CD14-positive monocyte (primary cell): Measurements from ENCODE around the gene SNAP25. TPM values are rescaled to one million over a fixed set of nuclear protein-coding genes. Genes with fewer than 3 reads are reported as not detected.

Experiments used
- DNase-seq, 3 donors: peaks; one replicate each; pipeline ENCODE4 v3.0.0-alpha.2; 2011 to 2022
- H2AFZ ChIP-seq: 2 replicates; pipeline ENCODE4 v1.6.0; 2012; ENCODE audit warnings: mild to moderate bottlenecking, low read depth, low read length, inconsistent platforms; ENCODE audit not compliant: insufficient read depth, poor library complexity, severe bottlenecking
- H3K27ac ChIP-seq, 2 donors: 1 replicate in 1 of 2; 2 replicates in 1 of 2; pipeline ENCODE4 v1.5.1; 2012 to 2013; ENCODE audit warnings: low read length in 2 of 2, control low read depth in 1 of 2, inconsistent platforms in 1 of 2, low read depth in 1 of 2, mild to moderate bottlenecking in 1 of 2
- H3K27me3 ChIP-seq, 2 donors: one replicate each; pipeline versions ENCODE4 v1.6.0 to v1.6.1; 2011 to 2013; ENCODE audit warnings: low read length in 2 of 2; ENCODE audit not compliant: control insufficient read depth in 2 of 2, insufficient read depth in 2 of 2
- H3K36me3 ChIP-seq, 2 donors: replicated peaks in 1 of 2; 1 replicate in 1 of 2; 2 replicates in 1 of 2; pipeline versions ENCODE4 v1.5.1 to v1.6.1; 2012 to 2013; ENCODE audit warnings: low read length in 2 of 2, control low read depth in 1 of 2, inconsistent platforms in 1 of 2, mild to moderate bottlenecking in 1 of 2; ENCODE audit not compliant: insufficient read depth in 2 of 2, control insufficient read depth in 1 of 2
- H3K4me1 ChIP-seq, 2 donors: 1 replicate in 1 of 2; 2 replicates in 1 of 2; pipeline versions ENCODE4 v1.5.1 to v1.6.1; 2012 to 2013; ENCODE audit warnings: low read length in 2 of 2, control low read depth in 1 of 2, inconsistent platforms in 1 of 2, mild to moderate bottlenecking in 1 of 2, moderate library complexity in 1 of 2; ENCODE audit not compliant: insufficient read depth in 2 of 2, control insufficient read depth in 1 of 2
- H3K4me2 ChIP-seq: replicated peaks from 2 replicates; pipeline ENCODE3; 2012; ENCODE audit warnings: low read length, moderate library complexity, mild to moderate bottlenecking; ENCODE audit not compliant: poor library complexity, severe bottlenecking; ENCODE audit errors: extremely low read depth
- H3K4me3 ChIP-seq, 3 experiments: fragments of 200-600 bp in 1 of 3; sonication (generic) in 1 of 3; replicated peaks in 1 of 3; 1 replicate in 2 of 3; 2 replicates in 1 of 3; pipeline ENCODE4 v1.5.1; 2011 to 2013; ENCODE audit warnings: low read length in 3 of 3, mild to moderate bottlenecking in 3 of 3, control low read depth in 2 of 3, low read depth in 2 of 3, inconsistent platforms in 1 of 3, moderate library complexity in 1 of 3
- H3K79me2 ChIP-seq: 2 replicates; pipeline ENCODE4 v1.6.0; 2012; ENCODE audit warnings: mild to moderate bottlenecking, control low read depth, inconsistent platforms, low read length, moderate library complexity; ENCODE audit not compliant: insufficient read depth
- H3K9ac ChIP-seq: 2 replicates; pipeline ENCODE4 v1.6.0; 2017; ENCODE audit warnings: low read length, mild to moderate bottlenecking; ENCODE audit not compliant: insufficient read depth, poor library complexity, severe bottlenecking
- H3K9me3 ChIP-seq, 2 donors: replicated peaks in 1 of 2; 1 replicate in 1 of 2; 2 replicates in 1 of 2; pipeline versions ENCODE4 v1.5.1 to v1.6.1; 2012 to 2013; ENCODE audit warnings: low read length in 2 of 2, control low read depth in 1 of 2; ENCODE audit not compliant: control insufficient read depth in 1 of 2, insufficient read depth in 1 of 2
- H4K20me1 ChIP-seq: 2 replicates; pipeline ENCODE4 v1.6.0; 2012; ENCODE audit warnings: mild to moderate bottlenecking, low read length, control low read depth, moderate library complexity; ENCODE audit not compliant: insufficient read depth
- H3K27ac Mint-ChIP-seq, 7 donors: one replicate each; pipeline ENCODE4 v1.8.0; 2020; ENCODE audit warnings: mild to moderate bottlenecking in 7 of 7, mixed read lengths in 7 of 7, moderate library complexity in 6 of 7, inconsistent platforms in 2 of 7
- H3K27me3 Mint-ChIP-seq, 3 donors: one replicate each; pipeline ENCODE4 v1.8.0; 2021 to 2022; ENCODE audit warnings: low read depth in 3 of 3, mild to moderate bottlenecking in 3 of 3, mixed read lengths in 3 of 3, moderate library complexity in 3 of 3, inconsistent platforms in 1 of 3
- H3K36me3 Mint-ChIP-seq, 2 donors: one replicate each; pipeline ENCODE4 v1.8.0; 2020; ENCODE audit warnings: mixed read lengths in 2 of 2, inconsistent platforms in 1 of 2, mild to moderate bottlenecking in 1 of 2
- H3K4me1 Mint-ChIP-seq: one replicate; pipeline ENCODE4 v1.8.0; 2020; ENCODE audit warnings: mild to moderate bottlenecking, mixed read lengths
- H3K4me3 Mint-ChIP-seq, 2 donors: one replicate each; pipeline ENCODE4 v1.8.0; 2020; ENCODE audit warnings: mild to moderate bottlenecking in 2 of 2, mixed read lengths in 2 of 2, moderate library complexity in 1 of 2
- H3K9me3 Mint-ChIP-seq, 7 donors: one replicate each; pipeline ENCODE4 v1.8.0; 2020 to 2022; ENCODE audit warnings: mixed read lengths in 7 of 7, mild to moderate bottlenecking in 6 of 7, moderate library complexity in 6 of 7, inconsistent platforms in 2 of 7
- CTCF ChIP-seq: fragments of 200-600 bp; IDR thresholded peaks from one replicate; pipeline ENCODE4 v1.8.0; 2022; ENCODE audit warnings: antibody characterized with exemption, mild to moderate bottlenecking
- WGBS: methylation state at CpG from one replicate; pipeline ENCODE4 v1.1.5; 2013; ENCODE audit warnings: missing lambda C conversion rate; ENCODE audit not compliant: insufficient coverage; 5-methylcytosine and 5-hydroxymethylcytosine counted together
- intact Hi-C, 2 donors: fragments of 100-400 bp; cut with micrococcal nuclease; formaldehyde crosslinking; loops; one replicate each; pipeline versions ENCODE4 v1.15.0 to v1.15.1; 2023
- polyA plus RNA-seq, 3 donors: library from polyadenylated mRNA; depleted of rRNA in 1 of 3; unstranded in 2 of 3; stranded (reverse) in 1 of 3; fragments of 300-500 nt in 2 of 3; fragments of >200 nt in 1 of 3; fragmentation: Illumina TruSeq in 2 of 3; gene quantifications; 1 replicate in 2 of 3; 2 replicates in 1 of 3; pipeline ENCODE4 v1.2.3, GENCODE V29; 2012 to 2021

The SNAP25 gene
- polyA plus RNA-seq, 3 donors = not detected

GRCh38 chr20:10270630-10271029, 52.0 kb downstream of the SNAP25 start:
- no peak for TF ChIP-seq CTCF
- Histone ChIP-seq H3K27ac (no peak overlapping the region), H3K9me3 (no peaks in the 10 kb centered on the region), H3K79me2 (no peaks in the 10 kb centered on the region), H3K27me3 (no peaks in the 10 kb centered on the region), H3K4me2 (no peak overlapping the region), H3K36me3 (no peaks in the 10 kb centered on the region), H3K9ac (no peak overlapping the region), H2AFZ (no peak overlapping the region), H4K20me1 (no peaks in the 10 kb centered on the region), H3K4me1 (no peaks in the 10 kb centered on the region), H3K4me3 (no peak overlapping the region)
- Mint-ChIP-seq H3K36me3 (no peaks in the 10 kb centered on the region), H3K27me3 (peaks cover 2% of the 10 kb centered on the region in 3 donors), H3K9me3 (peaks cover 0 to 3% (median 0%) of the 10 kb centered on the region in 7 donors), H3K4me1 (no peaks in the 10 kb centered on the region), H3K27ac (no peak overlapping the region), H3K4me3 (no peak overlapping the region)
- no peak for DNase-seq
- intact Hi-C loops = no loop called here

GRCh38 chr20:10271494-10272219, 53.0 kb downstream of the SNAP25 start:
- Histone ChIP-seq H3K9ac (no peak overlapping the region), H3K79me2 (no peaks in the 10 kb centered on the region), H4K20me1 (no peaks in the 10 kb centered on the region), H2AFZ (no peak overlapping the region), H3K27ac (no peak overlapping the region), H3K9me3 (no peaks in the 10 kb centered on the region), H3K4me3 (no peak overlapping the region), H3K4me2 (no peak overlapping the region), H3K4me1 (no peaks in the 10 kb centered on the region), H3K27me3 (no peaks in the 10 kb centered on the region), H3K36me3 (no peaks in the 10 kb centered on the region)
- intact Hi-C loops = no loop called here
- Mint-ChIP-seq H3K4me3 (no peak overlapping the region), H3K4me1 (no peaks in the 10 kb centered on the region), H3K9me3 (peaks cover 0 to 3% (median 0%) of the 10 kb centered on the region in 7 donors), H3K36me3 (no peaks in the 10 kb centered on the region), H3K27me3 (peaks cover 2% of the 10 kb centered on the region in 3 donors), H3K27ac (no peak overlapping the region)
- TF ChIP-seq CTCF = no peak
- WGBS = 97% methylated on average over 7 of the region's 10 CpGs
- DNase-seq = no peak
